GM12878 (cell line): ENCODE data around the gene CNTNAP5. TPM values are rescaled to one million over a fixed set of nuclear protein-coding genes. Genes with fewer than 3 reads are reported as not detected.

Source experiments
- HDAC6 ChIP-seq: fragments of 200-600 bp; sonication (generic); IDR thresholded peaks from one replicate; pipeline ENCODE4 v1.8.0; 2017; ENCODE audit warnings: antibody characterized with exemption; ENCODE audit not compliant: unreplicated experiment
- NBN ChIP-seq: fragments of 450-650 bp; IDR thresholded peaks from 2 replicates; pipeline ENCODE4 v1.6.1; 2016
- NR2F1 ChIP-seq: fragments of 450-650 bp; conservative IDR thresholded peaks from 2 replicates; pipeline ENCODE4 v1.6.1; 2017; ENCODE audit warnings: mild to moderate bottlenecking
- PKNOX1 ChIP-seq: fragments of 450-650 bp; IDR thresholded peaks from 2 replicates; pipeline ENCODE4 v1.6.1; 2016; ENCODE audit warnings: mild to moderate bottlenecking
- POLR2AphosphoS5 ChIP-seq: IDR thresholded peaks from 2 replicates; pipeline ENCODE4 v1.6.1; 2011; ENCODE audit warnings: mild to moderate bottlenecking, low read length, inconsistent platforms
- SMARCA5 ChIP-seq: fragments of 450-650 bp; IDR thresholded peaks from 2 replicates; pipeline ENCODE4 v1.6.1; 2017; ENCODE audit warnings: mild to moderate bottlenecking
- STAT3 ChIP-seq: IDR thresholded peaks from 2 replicates; pipeline ENCODE4 v1.6.1; 2011; ENCODE audit warnings: low read depth, low read length, improper control_type of control experiment
- ZBED1 ChIP-seq: IDR thresholded peaks from 2 replicates; pipeline ENCODE4 v1.6.1; 2016; ENCODE audit warnings: borderline replicate concordance
- ZBTB4 ChIP-seq: fragments of 450-650 bp; formaldehyde crosslinking; IDR thresholded peaks from 2 replicates; pipeline ENCODE4 v1.4.0; 2022; ENCODE audit warnings: mild to moderate bottlenecking, moderate library complexity
- ZNF687 ChIP-seq: fragments of 450-650 bp; IDR thresholded peaks from 2 replicates; pipeline ENCODE4 v1.6.1; 2017; ENCODE audit warnings: mild to moderate bottlenecking, moderate library complexity
- polyA plus RNA-seq, 11 experiments: library from polyadenylated mRNA; depleted of rRNA in 4 of 11; unstranded in 6 of 11; stranded (reverse) in 5 of 11; fragments of >200 nt; fragmentation: Nextera tagmentation in 4 of 11; fragmentation: Illumina TruSeq in 1 of 11; extraction: Ambion mirVana in 4 of 11; extraction: Trizol in 1 of 11; gene quantifications; 1 replicate in 1 of 11; 2 replicates in 10 of 11; pipeline versions ENCODE4 v1.2.1 to v1.2.3, GENCODE V29; 2011 to 2016; ENCODE audit warnings: inconsistent platforms in 2 of 11, missing spikeins in 2 of 11, low read depth in 1 of 11
- total RNA-seq, 4 experiments: library from RNA; depleted of rRNA in 3 of 4; stranded (reverse); fragments of >200 nt in 3 of 4; fragmentation: Illumina TruSeq in 1 of 4; extraction: Trizol in 1 of 4; gene quantifications; 2 replicates each; pipeline versions ENCODE4 v1.2.1 to v1.2.3, GENCODE V29; 2013 to 2021

Gene CNTNAP5
- total and polyA plus RNA-seq, 10 of the 15 experiments (the other 5 are each of a cell fraction or from before 2014, with no cell fraction given) = not detected

- TF ChIP-seq ZBTB4 (CRISPR knock-in tag) (no peak), ZBED1 (no peak), POLR2AphosphoS5 (no peak), ZNF687 (no peak), NR2F1 (no peak), NBN (no peak), PKNOX1 (no peak), SMARCA5 (no peak), HDAC6 (no peak), STAT3 (no peak)
- TF ChIP-seq, all 136 proteins: peak for 0
These were observed 298.2 kb downstream of the CNTNAP5 start (continued) for GRCh38 chr2:124323321-124323720.
